GM12878 (cell line): Measurements from ENCODE around the gene KIAA1217. TPM values are rescaled to one million over a fixed set of nuclear protein-coding genes. Genes with fewer than 3 reads are reported as not detected.

Experiments used
- ATAC-seq: fragments of 200-7000 bp; cut with Tn5 transposase; 3 replicates; pipeline ENCODE4 v1.9.1; 2020; ENCODE audit warnings: mild to moderate bottlenecking, moderate library complexity
- BruUV-seq: library from RNA; stranded (reverse); fragments of 400-500 nt; replicated peaks from 2 replicates; lab custom pipeline; 2021; lab: Mats Ljungman, UMichigan
- CTCF ChIA-PET: fragments of 300-600 bp; sonication (Branson Sonifier 250); formaldehyde crosslinking; extraction: SDS; loops from one replicate; lab custom pipeline; 2021; ENCODE audit warnings: inconsistent platforms; lab: Yijun Ruan, JAX
- POLR2A ChIA-PET: fragments of 350-600 bp; formaldehyde crosslinking; extraction: SDS; loops from one replicate; lab custom pipeline; 2021; ENCODE audit warnings: inconsistent platforms; lab: Charles Lee
- RAD21 ChIA-PET: fragments of 300-600 bp; sonication (Branson Sonifier 250); formaldehyde crosslinking; loops from one replicate; lab custom pipeline; 2023; ENCODE audit warnings: antibody characterized with exemption; ENCODE audit not compliant: unreplicated experiment; lab: Charles Lee
- SMC1A ChIA-PET: fragments of 300-600 bp; sonication (Branson Sonifier 250); formaldehyde crosslinking; loops from one replicate; lab custom pipeline; 2023; ENCODE audit not compliant: unreplicated experiment, uncharacterized antibody; lab: Charles Lee
- DNase-seq: peaks from one replicate; pipeline ENCODE4 v3.0.0-alpha.2; 2011; ENCODE audit warnings: low read depth, low spot score
- FAIRE-seq: peaks from 3 replicates; lab custom pipeline; 2011; peaks lifted over from hg19 to GRCh38; lab: Jason Lieb, UNC
- H2AFZ ChIP-seq: 2 replicates; pipeline ENCODE4 v1.6.0; 2011; ENCODE audit warnings: low read depth, low read length, control low read depth; ENCODE audit not compliant: control insufficient read depth
- H3K27ac ChIP-seq: 2 replicates; pipeline ENCODE4 v1.5.1; 2011; ENCODE audit warnings: control low read depth; ENCODE audit not compliant: control insufficient read depth, insufficient read depth
- H3K27me3 ChIP-seq, 2 experiments: replicated peaks in 1 of 2; 2 replicates each; pipeline versions ENCODE4 v1.6.0 to v1.6.1; 2011; ENCODE audit warnings: low read length in 1 of 2; ENCODE audit not compliant: control insufficient read depth in 2 of 2, insufficient read depth in 2 of 2
- H3K36me3 ChIP-seq, 2 experiments: 2 replicates each; pipeline ENCODE4 v1.5.1; 2011; ENCODE audit warnings: low read length in 1 of 2; ENCODE audit not compliant: control insufficient read depth in 2 of 2, insufficient read depth in 2 of 2
- H3K4me1 ChIP-seq: 2 replicates; pipeline ENCODE4 v1.6.1; 2011; ENCODE audit warnings: mild to moderate bottlenecking, low read length, moderate library complexity, mixed read lengths; ENCODE audit not compliant: control insufficient read depth, insufficient read depth
- H3K4me2 ChIP-seq: 2 replicates; pipeline ENCODE4 v1.6.0; 2011; ENCODE audit warnings: control low read depth; ENCODE audit not compliant: control insufficient read depth, insufficient read depth
- H3K4me3 ChIP-seq: fragments of 200-600 bp; sonication (generic); 2 replicates; pipeline ENCODE4 v1.5.1; 2016
- H3K79me2 ChIP-seq: 2 replicates; pipeline ENCODE4 v1.6.0; 2011; ENCODE audit warnings: low read length; ENCODE audit not compliant: control insufficient read depth, insufficient read depth
- H3K9ac ChIP-seq: 2 replicates; pipeline ENCODE4 v1.8.0; 2011; ENCODE audit warnings: low read length, control low read depth, mixed read lengths; ENCODE audit not compliant: control insufficient read depth, insufficient read depth
- H3K9me3 ChIP-seq: replicated peaks from 3 replicates; pipeline ENCODE4 v1.5.1; 2011; ENCODE audit warnings: mild to moderate bottlenecking, low read length; ENCODE audit not compliant: control insufficient read depth, insufficient read depth
- H4K20me1 ChIP-seq: 2 replicates; pipeline ENCODE4 v1.6.0; 2011; ENCODE audit not compliant: control insufficient read depth, insufficient read depth
- ASH2L ChIP-seq: fragments of 300-600, 200-600 bp; sonication (generic); IDR thresholded peaks from 2 replicates; pipeline ENCODE4 v1.6.1; 2017; ENCODE audit warnings: low read depth, mild to moderate bottlenecking, borderline replicate concordance
- CBX5 ChIP-seq: sonication (generic); IDR thresholded peaks from 2 replicates; pipeline ENCODE4 v1.6.1; 2016; ENCODE audit warnings: low read depth, moderate library complexity, mild to moderate bottlenecking, inconsistent platforms
- CUX1 ChIP-seq: IDR thresholded peaks from 2 replicates; pipeline ENCODE4 v1.6.1; 2012; ENCODE audit warnings: improper control_type of control experiment, low read depth, low read length; ENCODE audit not compliant: insufficient replicate concordance
- ETV6 ChIP-seq, 2 experiments: fragments of 450-650 bp in 1 of 2; IDR thresholded peaks in 1 of 2; conservative IDR thresholded peaks in 1 of 2; 2 replicates each; pipeline ENCODE4 v1.6.1; 2014; ENCODE audit warnings: antibody characterized with exemption in 1 of 2, borderline replicate concordance in 1 of 2, low read depth in 1 of 2, mild to moderate bottlenecking in 1 of 2, moderate library complexity in 1 of 2
- REST ChIP-seq: IDR thresholded peaks from 2 replicates; pipeline ENCODE4 v1.6.1; 2012; ENCODE audit warnings: mild to moderate bottlenecking, low read depth, low read length
- SIX5 ChIP-seq: IDR thresholded peaks from 2 replicates; pipeline ENCODE4 v1.6.1; 2011; ENCODE audit warnings: mild to moderate bottlenecking, low read depth, low read length, moderate library complexity; ENCODE audit not compliant: severe bottlenecking
- SP1 ChIP-seq: IDR thresholded peaks from one replicate; pipeline ENCODE4 v1.6.1; 2011; ENCODE audit warnings: low read depth, low read length
- SUPT20H ChIP-seq: IDR thresholded peaks from 2 replicates; pipeline ENCODE4 v1.6.1; 2011; ENCODE audit warnings: low read depth, mild to moderate bottlenecking, low read length, moderate library complexity, borderline replicate concordance; ENCODE audit not compliant: control insufficient read depth
- ZZZ3 ChIP-seq: IDR thresholded peaks from 2 replicates; pipeline ENCODE4 v1.6.1; 2011; ENCODE audit warnings: low read depth; ENCODE audit not compliant: control insufficient read depth, insufficient read length
- WGBS: methylation state at CpG from one replicate; pipeline ENCODE4 v1.1.6; 2016; ENCODE audit warnings: low lambda C conversion rate; ENCODE audit not compliant: insufficient replicate concordance, insufficient coverage; ENCODE audit errors: missing lambda C conversion rate; 5-methylcytosine and 5-hydroxymethylcytosine counted together
- in situ Hi-C: fragments of 300-500 bp; cut with MboI; formaldehyde crosslinking; loops from 9 replicates; pipeline ENCODE4 v1.14.3; 2018; ENCODE audit warnings: mixed read lengths
- intact Hi-C: fragments of 100-400 bp; cut with micrococcal nuclease; formaldehyde crosslinking; loops from one replicate; pipeline ENCODE4 v1.14.2; 2022; ENCODE audit not compliant: unreplicated experiment
- polyA plus RNA-seq, 11 experiments: library from polyadenylated mRNA; depleted of rRNA in 4 of 11; unstranded in 6 of 11; stranded (reverse) in 5 of 11; fragments of >200 nt; fragmentation: Nextera tagmentation in 4 of 11; fragmentation: Illumina TruSeq in 1 of 11; extraction: Ambion mirVana in 4 of 11; extraction: Trizol in 1 of 11; gene quantifications; 1 replicate in 1 of 11; 2 replicates in 10 of 11; pipeline versions ENCODE4 v1.2.1 to v1.2.3, GENCODE V29; 2011 to 2016; ENCODE audit warnings: inconsistent platforms in 2 of 11, missing spikeins in 2 of 11, low read depth in 1 of 11
- total RNA-seq, 4 experiments: library from RNA; depleted of rRNA in 3 of 4; stranded (reverse); fragments of >200 nt in 3 of 4; fragmentation: Illumina TruSeq in 1 of 4; extraction: Trizol in 1 of 4; gene quantifications; 2 replicates each; pipeline versions ENCODE4 v1.2.1 to v1.2.3, GENCODE V29; 2013 to 2021

KIAA1217 gene
- total and polyA plus RNA-seq, 10 of the 15 experiments (the other 5 are each of a cell fraction or from before 2014, with no cell fraction given): 0.57 to 3.8 (median 2.1) TPM

- TF ChIP-seq CUX1 (no peak), ETV6 (conservative IDR thresholded peaks at IDR 0.05 in 1 of 2, IDR thresholded peaks at IDR 0.05 in 1 of 2; ENCODE audit: borderline replicate concordance in 1 of 2, low read depth in 1 of 2) (no peak), ZZZ3 (no peak), SIX5 (no peak), CBX5 (no peak)
Observed at GRCh38 chr10:24476913-24477701, 268.2 kb downstream of the KIAA1217 start (continued).

GRCh38 chr10:24477915-24478314 lies 269.0 kb downstream of the KIAA1217 start:
- Histone ChIP-seq H3K9ac (no peak overlapping the region), H3K9me3 (no peaks in the 10 kb centered on the region; the same call in 2 of the 3 replicates), H3K79me2 (no peaks in the 10 kb centered on the region), H3K36me3 (no peaks in the 10 kb centered on the region), H3K4me2 (no peak overlapping the region), H4K20me1 (no peaks in the 10 kb centered on the region), H3K4me3 (no peak overlapping the region), H2AFZ (no peak overlapping the region), H3K4me1 (no peaks in the 10 kb centered on the region), H3K27me3 (no peaks in the 10 kb centered on the region), H3K27ac (no peak overlapping the region)
- no peak for FAIRE-seq
- ATAC-seq: no peak
- SMC1A ChIA-PET: interaction anchor here (0.6 to 1.2 kb wide), 4 partner anchors 11 to 685 kb away, joined by 3 to 6 read pairs (median 3); no protein-coding TSS in a partner anchor
- BruUV-seq: no TSS peak
- RAD21 ChIA-PET: no interaction called here
- intact Hi-C loops: no loop called here
- no peak for DNase-seq
- in situ Hi-C loops: no loop called here
- WGBS: 8% methylated on average over 3 of the region's 3 CpGs
- POLR2A ChIA-PET: no interaction called here
- CTCF ChIA-PET: no interaction called here
- TF ChIP-seq SUPT20H (no peak), ASH2L (no peak), SP1 (no peak), REST (no peak)
